GM21723 (cell line): ENCODE data around the gene TSHZ3.

Experiments
- ATAC-seq: cut with Tn5 transposase; IDR thresholded peaks from one replicate; pipeline ENCODE4 v1.9.1; 2021; ENCODE audit warnings: mild to moderate bottlenecking, moderate library complexity; ENCODE audit not compliant: unreplicated experiment

Gene TSHZ3

GRCh38 chr19:31252441-31252840, 96.8 kb downstream of the TSHZ3 start:
- ATAC-seq: no peak

- ATAC-seq: no peak
These were observed 100.0 kb downstream of the TSHZ3 start for GRCh38 chr19:31249217-31249616.

GRCh38 chr19:31235806-31236205, 113.4 kb downstream of the TSHZ3 start:
- no peak for ATAC-seq

- no peak for ATAC-seq
These were observed 115.9 kb downstream of the TSHZ3 start for GRCh38 chr19:31233295-31233800.

GRCh38 chr19:31232871-31233270, 116.4 kb downstream of the TSHZ3 start:
- ATAC-seq: no peak

GRCh38 chr19:31232180-31232579, 117.1 kb downstream of the TSHZ3 start:
- no peak for ATAC-seq

- no peak for ATAC-seq
These were observed 118.0 kb downstream of the TSHZ3 start for GRCh38 chr19:31231237-31231636.

- no peak for ATAC-seq
These were observed 122.9 kb downstream of the TSHZ3 start for GRCh38 chr19:31226151-31226935.
